OCI-LY7 (cell line): ENCODE results near the gene SND1. TPM values are rescaled to one million over a fixed set of nuclear protein-coding genes. Genes with fewer than 3 reads are reported as not detected.

Experiments used
- BruUV-seq: library from RNA; stranded (reverse); fragments of 400-500 nt; replicated peaks from 2 replicates; lab custom pipeline; 2021; lab: Mats Ljungman, UMichigan
- CTCF ChIA-PET: fragments of 300-600 bp; sonication (Branson Sonifier 250); formaldehyde crosslinking; loops from one replicate; lab custom pipeline; 2022; ENCODE audit warnings: antibody characterized with exemption; ENCODE audit not compliant: unreplicated experiment; lab: Charles Lee
- POLR2A ChIA-PET: fragments of 300-600 bp; sonication (Branson Sonifier 250); formaldehyde crosslinking; loops from one replicate; lab custom pipeline; 2022; ENCODE audit warnings: antibody characterized with exemption; lab: Charles Lee
- DNase-seq: peaks from one replicate; pipeline ENCODE4 v3.0.0-alpha.2; 2015; ENCODE audit warnings: low spot score
- H2AFZ ChIP-seq: fragments of 200-600 bp; sonication (generic), shearing (Covaris generic); 2 replicates; pipeline ENCODE4 v1.6.1; 2014; ENCODE audit warnings: mild to moderate bottlenecking, antibody characterized with exemption, low read length, moderate library complexity
- H3K27ac ChIP-seq: fragments of 200-600 bp; sonication (generic); 2 replicates; pipeline ENCODE4 v1.5.1; 2014; ENCODE audit warnings: mixed run types, low read depth, mild to moderate bottlenecking, moderate library complexity, low read length, inconsistent platforms; ENCODE audit not compliant: poor library complexity, severe bottlenecking
- H3K36me3 ChIP-seq: fragments of 200-600 bp; sonication (generic); 2 replicates; pipeline ENCODE4 v1.6.1; 2014; ENCODE audit warnings: mild to moderate bottlenecking, antibody characterized with exemption, low read length, moderate library complexity, mixed read lengths; ENCODE audit not compliant: insufficient read depth
- H3K4me1 ChIP-seq: fragments of 200-600 bp; sonication (generic); 2 replicates; pipeline ENCODE4 v1.5.1; 2014; ENCODE audit warnings: mild to moderate bottlenecking, low read length; ENCODE audit not compliant: insufficient read depth, poor library complexity, severe bottlenecking
- H3K4me2 ChIP-seq: fragments of 200-600 bp; sonication (generic); 2 replicates; pipeline ENCODE4 v1.6.1; 2014; ENCODE audit warnings: mild to moderate bottlenecking, low read length
- H3K4me3 ChIP-seq: fragments of 200-600 bp; sonication (generic); 2 replicates; pipeline ENCODE4 v1.5.1; 2014; ENCODE audit warnings: mild to moderate bottlenecking, low read depth, low read length; ENCODE audit not compliant: poor library complexity, severe bottlenecking
- H3K79me2 ChIP-seq: fragments of 200-600 bp; sonication (generic); 2 replicates; pipeline ENCODE4 v1.6.1; 2016; ENCODE audit warnings: low read depth, mild to moderate bottlenecking, low read length, moderate library complexity, mixed read lengths; ENCODE audit not compliant: insufficient read depth
- H3K9me2 ChIP-seq: fragments of 200-600 bp; sonication (generic); 2 replicates; pipeline ENCODE4 v1.6.1; 2016; ENCODE audit warnings: mild to moderate bottlenecking, low read length, mixed read lengths; ENCODE audit not compliant: insufficient read depth
- H3K9me3 ChIP-seq: fragments of 200-600 bp; sonication (generic); 2 replicates; pipeline ENCODE4 v1.6.1; 2014; ENCODE audit warnings: mild to moderate bottlenecking, mixed run types, low read length, mixed read lengths
- H4K20me1 ChIP-seq: fragments of 200-600 bp; sonication (generic); 2 replicates; pipeline ENCODE4 v1.6.1; 2014; ENCODE audit warnings: mild to moderate bottlenecking, antibody characterized with exemption, low read length, moderate library complexity, mixed read lengths; ENCODE audit not compliant: insufficient read depth
- EZH2phosphoT487 ChIP-seq: fragments of 200-600 bp; sonication (generic); IDR thresholded peaks from 2 replicates; pipeline ENCODE4 v1.6.1; 2018; ENCODE audit warnings: low read depth, borderline replicate concordance, mild to moderate bottlenecking, mixed run types, antibody characterized with exemption, low read length, moderate library complexity, mixed read lengths
- intact Hi-C: fragments of 100-400 bp; cut with micrococcal nuclease; formaldehyde crosslinking; loops from one replicate; pipeline ENCODE4 v1.10.0; 2022; ENCODE audit not compliant: unreplicated experiment
- total RNA-seq, 2 experiments: library from RNA; depleted of rRNA in 1 of 2; stranded (reverse); fragments of >200 nt in 1 of 2; shearing (Covaris generic) in 1 of 2; gene quantifications; 2 replicates each; pipeline ENCODE4 v1.2.3, GENCODE V29; 2014 to 2022
- TF ChIP-seq, protein P1 (sequence below): fragments of 200-600 bp; sonication (generic); conservative IDR thresholded peaks from 2 replicates; pipeline ENCODE4 v1.5.1; 2014; ENCODE audit warnings: mild to moderate bottlenecking, antibody characterized with exemption, low read length, moderate library complexity, mixed read lengths

SND1 gene
- total RNA-seq, 2 experiments from 2014 or later: 111 to 221 TPM

DNA sequence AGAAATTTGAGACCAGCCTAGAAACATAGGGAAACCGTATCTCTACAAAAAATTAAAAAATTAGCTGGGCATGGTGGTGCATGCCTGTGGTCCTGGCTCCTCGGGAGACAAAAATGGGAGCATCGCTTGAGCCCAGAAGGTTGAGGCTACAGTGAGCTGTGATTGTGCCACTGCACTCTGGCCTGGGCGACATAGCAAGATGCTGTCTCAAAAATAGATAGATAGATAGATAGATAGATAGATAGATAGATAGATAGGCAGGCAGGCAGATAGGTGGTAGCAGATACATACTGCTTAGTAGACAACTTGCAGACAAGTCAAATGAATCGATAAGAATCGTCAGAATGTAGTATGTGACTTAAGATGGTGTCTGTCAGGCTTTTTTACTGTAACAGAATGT is 106.9 kb downstream of the SND1 start:
- no peaks in the 10 kb centered on the region for H3K9me2 ChIP-seq
- no TSS peak for BruUV-seq
- H4K20me1 ChIP-seq: 0 out of 2 replicates have a peak, but pooled peaks cover 6% of the 10 kb centered on the region
- peaks cover 9% of the 10 kb centered on the region for H3K4me1 ChIP-seq
- H3K4me3 ChIP-seq: no peak overlapping the region
- POLR2A ChIA-PET: interaction anchor here (1.2 kb wide), 1 partner anchor 11 kb away, joined by 3 read pairs; no protein-coding TSS in a partner anchor
- TF ChIP-seq EZH2phosphoT487: no peak
- TF ChIP-seq, protein P1, sequence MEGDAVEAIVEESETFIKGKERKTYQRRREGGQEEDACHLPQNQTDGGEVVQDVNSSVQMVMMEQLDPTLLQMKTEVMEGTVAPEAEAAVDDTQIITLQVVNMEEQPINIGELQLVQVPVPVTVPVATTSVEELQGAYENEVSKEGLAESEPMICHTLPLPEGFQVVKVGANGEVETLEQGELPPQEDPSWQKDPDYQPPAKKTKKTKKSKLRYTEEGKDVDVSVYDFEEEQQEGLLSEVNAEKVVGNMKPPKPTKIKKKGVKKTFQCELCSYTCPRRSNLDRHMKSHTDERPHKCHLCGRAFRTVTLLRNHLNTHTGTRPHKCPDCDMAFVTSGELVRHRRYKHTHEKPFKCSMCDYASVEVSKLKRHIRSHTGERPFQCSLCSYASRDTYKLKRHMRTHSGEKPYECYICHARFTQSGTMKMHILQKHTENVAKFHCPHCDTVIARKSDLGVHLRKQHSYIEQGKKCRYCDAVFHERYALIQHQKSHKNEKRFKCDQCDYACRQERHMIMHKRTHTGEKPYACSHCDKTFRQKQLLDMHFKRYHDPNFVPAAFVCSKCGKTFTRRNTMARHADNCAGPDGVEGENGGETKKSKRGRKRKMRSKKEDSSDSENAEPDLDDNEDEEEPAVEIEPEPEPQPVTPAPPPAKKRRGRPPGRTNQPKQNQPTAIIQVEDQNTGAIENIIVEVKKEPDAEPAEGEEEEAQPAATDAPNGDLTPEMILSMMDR: no peak
- H3K79me2 ChIP-seq: peaks cover 23% of the 10 kb centered on the region; the same call in 1 of the 2 replicates
- CTCF ChIA-PET: no interaction called here
- peaks cover 17% of the 10 kb centered on the region for H3K36me3 ChIP-seq
- H3K27ac ChIP-seq: no peak overlapping the region
- no peaks in the 10 kb centered on the region for H3K9me3 ChIP-seq
- no peak overlapping the region for H2AFZ ChIP-seq
- no peak overlapping the region for H3K4me2 ChIP-seq
- no peak for DNase-seq
- intact Hi-C loops: no loop called here

DNA sequence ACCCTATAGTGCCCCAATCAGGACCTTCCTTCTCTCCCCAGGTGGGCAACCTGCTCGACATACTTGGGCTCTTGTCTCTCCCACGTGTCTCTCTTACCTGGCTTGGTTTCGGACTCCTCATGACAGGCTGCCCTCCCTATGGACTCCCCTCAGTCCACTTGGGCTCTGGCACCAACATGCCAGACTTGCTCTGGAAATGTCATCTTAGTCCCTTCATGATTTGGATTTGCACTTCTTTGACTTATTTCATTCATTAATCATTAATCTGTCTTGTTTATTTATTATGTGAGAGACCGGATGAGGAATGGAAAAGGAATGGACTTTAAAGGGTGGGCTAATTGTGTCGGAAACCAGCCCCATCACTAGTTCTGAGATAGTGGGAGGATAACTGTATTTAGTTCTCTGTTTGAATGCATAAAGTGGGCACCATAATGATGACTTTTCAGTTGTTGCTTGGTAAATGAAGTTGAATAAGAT is 108.0 kb downstream of the SND1 start:
- H3K4me3 ChIP-seq: no peak overlapping the region
- H3K4me1 ChIP-seq: peaks cover 3% of the 10 kb centered on the region
- H3K9me3 ChIP-seq: no peaks in the 10 kb centered on the region
- ChIA-PET POLR2A (interaction anchor here (0.6 kb wide), 1 partner anchor 158 kb away, joined by 3 read pairs; no protein-coding TSS in a partner anchor), CTCF (no interaction called here)
- H3K27ac ChIP-seq: no peak overlapping the region
- H3K36me3 ChIP-seq: peaks cover 16% of the 10 kb centered on the region
- H4K20me1 ChIP-seq: 0 out of 2 replicates have a peak, but pooled peaks cover 6% of the 10 kb centered on the region
- no peak overlapping the region for H3K4me2 ChIP-seq
- no TSS peak for BruUV-seq
- no peaks in the 10 kb centered on the region for H3K9me2 ChIP-seq
- TF ChIP-seq EZH2phosphoT487: no peak
- TF ChIP-seq, protein P1: no peak
- H2AFZ ChIP-seq: no peak overlapping the region
- intact Hi-C loops: no loop called here
- DNase-seq: no peak
- H3K79me2 ChIP-seq: peaks cover 18% of the 10 kb centered on the region; the same call in 1 of the 2 replicates

DNA sequence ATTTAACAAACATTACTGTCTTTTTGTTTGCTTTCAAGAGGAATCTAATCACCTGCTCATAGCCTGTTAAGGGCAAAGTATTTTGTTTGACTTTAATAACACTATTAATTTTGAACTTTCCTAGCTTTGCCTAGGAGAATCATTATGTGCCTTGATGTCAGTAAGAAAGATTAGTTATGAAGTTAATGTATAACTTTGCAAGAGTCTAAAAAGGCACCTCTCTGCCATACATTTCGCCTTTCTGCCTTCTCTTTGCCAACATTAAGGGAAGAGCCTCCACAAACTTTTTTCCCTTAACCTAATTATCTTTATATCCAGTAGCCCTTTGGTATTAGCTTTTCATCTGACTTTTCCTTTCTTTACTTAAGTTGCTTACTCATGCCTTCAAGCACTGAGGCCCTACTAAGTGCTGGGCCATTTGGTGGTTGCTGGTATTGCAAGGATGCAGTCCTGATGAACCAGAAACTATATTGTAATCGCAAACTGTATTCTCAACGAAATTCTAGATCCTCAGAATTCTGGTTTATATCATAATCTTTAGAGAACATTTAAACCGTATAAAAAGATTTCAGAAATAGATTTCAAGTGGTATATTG is 108.5 kb downstream of the SND1 start:
- H3K27ac ChIP-seq: no peak overlapping the region
- DNase-seq: no peak
- TF ChIP-seq, protein P1: no peak
- no peak for TF ChIP-seq EZH2phosphoT487
- H3K9me3 ChIP-seq: no peaks in the 10 kb centered on the region
- intact Hi-C loops: no loop called here
- CTCF ChIA-PET: no interaction called here
- H3K4me2 ChIP-seq: no peak overlapping the region
- no peaks in the 10 kb centered on the region for H3K9me2 ChIP-seq
- peaks cover 21% of the 10 kb centered on the region for H3K36me3 ChIP-seq
- no peak overlapping the region for H3K4me3 ChIP-seq
- POLR2A ChIA-PET: interaction anchor here (0.6 kb wide), 1 partner anchor 158 kb away, joined by 3 read pairs; no protein-coding TSS in a partner anchor
- peaks cover 18% of the 10 kb centered on the region; the same call in 1 of the 2 replicates for H3K79me2 ChIP-seq
- 0 out of 2 replicates have a peak, but pooled peaks cover 6% of the 10 kb centered on the region for H4K20me1 ChIP-seq
- H3K4me1 ChIP-seq: no peaks in the 10 kb centered on the region
- no peak overlapping the region for H2AFZ ChIP-seq
- no TSS peak for BruUV-seq
